Measurements from ENCODE around the gene TAGAP.

TAGAP gene

GRCh38 chr6:159045801-159046200 is 1.0 kb upstream of the TAGAP start:
- Histone ChIP-seq H3K9ac (ENCODE audit: low read length) (no peak overlapping the region), H2AFZ (ENCODE audit: low read length) (no peak overlapping the region), H3K4me2 (ENCODE audit: low read depth, low read length) (no peak overlapping the region), H3K27me3 (replicated peaks; ENCODE audit: insufficient read depth, low read length) (no peaks in the 10 kb centered on the region), H3F3A (ENCODE audit: insufficient read depth, low read length) (no peaks in the 10 kb centered on the region), H3K4me3 (ENCODE audit: low read length) (no peak overlapping the region), H4K20me1 (ENCODE audit: insufficient read depth, low read length) (no peaks in the 10 kb centered on the region), H3K36me3 (replicated peaks; ENCODE audit: insufficient read depth, low read length) (no peaks in the 10 kb centered on the region), H3K79me2 (ENCODE audit: low read length) (no peaks in the 10 kb centered on the region), H3K4me1 (ENCODE audit: low read length) (peaks cover 12% of the 10 kb centered on the region), H3K9me2 (replicated peaks; ENCODE audit: insufficient read depth, low read length) (no peaks in the 10 kb centered on the region), H3K9me3 (replicated peaks; ENCODE audit: insufficient read depth, low read length) (no peaks in the 10 kb centered on the region), H3K27ac (ENCODE audit: low read length) (no peak overlapping the region)
- no peak for DNase-seq
- TF ChIP-seq, protein P1, sequence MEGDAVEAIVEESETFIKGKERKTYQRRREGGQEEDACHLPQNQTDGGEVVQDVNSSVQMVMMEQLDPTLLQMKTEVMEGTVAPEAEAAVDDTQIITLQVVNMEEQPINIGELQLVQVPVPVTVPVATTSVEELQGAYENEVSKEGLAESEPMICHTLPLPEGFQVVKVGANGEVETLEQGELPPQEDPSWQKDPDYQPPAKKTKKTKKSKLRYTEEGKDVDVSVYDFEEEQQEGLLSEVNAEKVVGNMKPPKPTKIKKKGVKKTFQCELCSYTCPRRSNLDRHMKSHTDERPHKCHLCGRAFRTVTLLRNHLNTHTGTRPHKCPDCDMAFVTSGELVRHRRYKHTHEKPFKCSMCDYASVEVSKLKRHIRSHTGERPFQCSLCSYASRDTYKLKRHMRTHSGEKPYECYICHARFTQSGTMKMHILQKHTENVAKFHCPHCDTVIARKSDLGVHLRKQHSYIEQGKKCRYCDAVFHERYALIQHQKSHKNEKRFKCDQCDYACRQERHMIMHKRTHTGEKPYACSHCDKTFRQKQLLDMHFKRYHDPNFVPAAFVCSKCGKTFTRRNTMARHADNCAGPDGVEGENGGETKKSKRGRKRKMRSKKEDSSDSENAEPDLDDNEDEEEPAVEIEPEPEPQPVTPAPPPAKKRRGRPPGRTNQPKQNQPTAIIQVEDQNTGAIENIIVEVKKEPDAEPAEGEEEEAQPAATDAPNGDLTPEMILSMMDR (IDR thresholded peaks at IDR 0.05; ENCODE audit: low read length), result no peak
- no peak for TF ChIP-seq EZH2 (optimal IDR thresholded peaks at IDR 0.05; ENCODE audit: low read depth, low read length)
- no peak for TF ChIP-seq EZH2phosphoT487 (IDR thresholded peaks at IDR 0.05; ENCODE audit: low read length)

DNA sequence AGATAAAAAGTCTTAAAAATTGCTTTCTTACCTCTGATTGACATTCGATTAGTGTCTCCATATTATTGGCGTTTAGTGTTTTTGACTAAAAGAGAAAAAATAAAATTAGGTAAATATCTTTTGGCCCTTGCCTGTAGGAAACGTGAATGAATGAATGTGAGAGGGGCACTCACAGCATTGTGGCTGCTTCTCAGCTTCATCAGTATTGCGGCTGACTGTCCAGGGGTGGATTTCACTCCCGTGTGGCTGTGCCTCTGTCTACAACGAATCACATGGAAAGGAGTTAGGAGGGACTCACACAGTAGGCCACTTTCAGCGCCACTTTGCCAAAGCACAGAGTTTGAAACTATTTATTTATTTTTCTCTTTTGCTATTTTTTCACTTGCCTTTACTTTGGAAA is 844 bp downstream of the TAGAP start:
- DNase-seq, result no peak
- no peak overlapping the region for H3K9ac ChIP-seq (ENCODE audit: low read length)
- H3K9me3 ChIP-seq (replicated peaks; ENCODE audit: insufficient read depth, low read length), result no peaks in the 10 kb centered on the region
- H3F3A ChIP-seq (ENCODE audit: insufficient read depth, low read length), result peaks cover 17% of the 10 kb centered on the region
- no peak overlapping the region for H3K27ac ChIP-seq (ENCODE audit: low read length)
- no peaks in the 10 kb centered on the region for H3K9me2 ChIP-seq (replicated peaks; ENCODE audit: insufficient read depth, low read length)
- H4K20me1 ChIP-seq (ENCODE audit: insufficient read depth, low read length), result no peaks in the 10 kb centered on the region
- H3K79me2 ChIP-seq (ENCODE audit: low read length), result no peaks in the 10 kb centered on the region
- H3K4me3 ChIP-seq (ENCODE audit: low read length), result no peak overlapping the region
- H3K4me1 ChIP-seq (ENCODE audit: low read length), result peaks cover 23% of the 10 kb centered on the region
- H3K4me2 ChIP-seq (ENCODE audit: low read depth, low read length), result no peak overlapping the region
- no peaks in the 10 kb centered on the region for H3K27me3 ChIP-seq (replicated peaks; ENCODE audit: insufficient read depth, low read length)
- TF ChIP-seq EZH2phosphoT487 (IDR thresholded peaks at IDR 0.05; ENCODE audit: low read length), result no peak
- TF ChIP-seq EZH2 (optimal IDR thresholded peaks at IDR 0.05; ENCODE audit: low read depth, low read length), result no peak
- TF ChIP-seq, protein P1 (IDR thresholded peaks at IDR 0.05; ENCODE audit: low read length), result no peak
- no peaks in the 10 kb centered on the region for H3K36me3 ChIP-seq (replicated peaks; ENCODE audit: insufficient read depth, low read length)
- no peak overlapping the region for H2AFZ ChIP-seq (ENCODE audit: low read length)

DNA sequence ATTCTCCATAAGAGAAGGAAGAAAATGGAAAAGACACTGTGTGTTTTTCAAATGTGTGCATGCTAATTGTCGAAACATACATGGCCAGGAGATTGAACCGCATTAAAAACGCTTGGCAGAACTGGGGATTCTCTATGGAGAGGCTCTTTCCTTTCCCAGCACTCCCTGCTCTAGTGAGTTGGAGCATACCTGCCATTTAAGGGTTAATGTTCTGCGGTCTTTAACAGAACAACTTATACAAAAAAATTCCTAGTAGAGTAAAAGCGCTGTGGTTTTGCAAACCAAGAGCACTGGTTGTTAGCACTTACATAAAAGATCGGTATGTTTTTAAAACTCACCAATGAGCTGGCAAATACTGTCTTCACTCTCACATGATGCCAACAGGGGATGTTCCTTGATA is 1.5 kb downstream of the TAGAP start:
- Histone ChIP-seq H3K4me3 (ENCODE audit: low read length) (no peak overlapping the region), H3K36me3 (replicated peaks; ENCODE audit: insufficient read depth, low read length) (no peaks in the 10 kb centered on the region), H3K9ac (ENCODE audit: low read length) (no peak overlapping the region), H4K20me1 (ENCODE audit: insufficient read depth, low read length) (no peaks in the 10 kb centered on the region), H3K27me3 (replicated peaks; ENCODE audit: insufficient read depth, low read length) (no peaks in the 10 kb centered on the region), H3F3A (ENCODE audit: insufficient read depth, low read length) (peaks cover 21% of the 10 kb centered on the region), H3K79me2 (ENCODE audit: low read length) (no peaks in the 10 kb centered on the region), H3K4me2 (ENCODE audit: low read depth, low read length) (no peak overlapping the region; the same call in 1 of the 2 replicates), H3K9me3 (replicated peaks; ENCODE audit: insufficient read depth, low read length) (no peaks in the 10 kb centered on the region), H2AFZ (ENCODE audit: low read length) (no peak overlapping the region), H3K27ac (ENCODE audit: low read length) (no peak overlapping the region), H3K9me2 (replicated peaks; ENCODE audit: insufficient read depth, low read length) (no peaks in the 10 kb centered on the region), H3K4me1 (ENCODE audit: low read length) (peaks cover 25% of the 10 kb centered on the region)
- TF ChIP-seq EZH2 (optimal IDR thresholded peaks at IDR 0.05; ENCODE audit: low read depth, low read length) (no peak), EZH2phosphoT487 (IDR thresholded peaks at IDR 0.05; ENCODE audit: low read length) (no peak)
- TF ChIP-seq, protein P1 (IDR thresholded peaks at IDR 0.05; ENCODE audit: low read length), result no peak
- DNase-seq, result no peak
